HEK293 (cell line): ENCODE data around the gene PGBD2.
"Not testable (repeated sequence)": the region's sequence is repeated elsewhere in the genome, so short reads cannot be mapped to it uniquely, and the experiment has no call there.

Source experiments
- HOXA7 ChIP-seq: sonication (generic); formaldehyde crosslinking; IDR thresholded peaks from 2 replicates; pipeline ENCODE4 v1.8.1; 2022; ENCODE audit warnings: missing genetic modification reagents, borderline replicate concordance
- IKZF3 ChIP-seq: fragments of 450-650 bp; IDR thresholded peaks from 2 replicates; pipeline ENCODE4 v1.5.0; 2018; ENCODE audit warnings: missing biosample characterization, mild to moderate bottlenecking, missing genetic modification characterization, moderate library complexity
- ZNF785 ChIP-seq: fragments of 450-650 bp; formaldehyde crosslinking; IDR thresholded peaks from 2 replicates; pipeline ENCODE4 v1.5.1; 2016; ENCODE audit warnings: missing biosample characterization, missing genetic modification characterization

- TF ChIP-seq ZNF785 (tag by site-specific recombination); HOXA7; IKZF3 (tag by site-specific recombination): not testable (repeated sequence)
Measured at GRCh38 chr1:248944134-248944999, 38.3 kb downstream of the PGBD2 start.
